Measurements from ENCODE around the gene ZNF785.

DNA sequence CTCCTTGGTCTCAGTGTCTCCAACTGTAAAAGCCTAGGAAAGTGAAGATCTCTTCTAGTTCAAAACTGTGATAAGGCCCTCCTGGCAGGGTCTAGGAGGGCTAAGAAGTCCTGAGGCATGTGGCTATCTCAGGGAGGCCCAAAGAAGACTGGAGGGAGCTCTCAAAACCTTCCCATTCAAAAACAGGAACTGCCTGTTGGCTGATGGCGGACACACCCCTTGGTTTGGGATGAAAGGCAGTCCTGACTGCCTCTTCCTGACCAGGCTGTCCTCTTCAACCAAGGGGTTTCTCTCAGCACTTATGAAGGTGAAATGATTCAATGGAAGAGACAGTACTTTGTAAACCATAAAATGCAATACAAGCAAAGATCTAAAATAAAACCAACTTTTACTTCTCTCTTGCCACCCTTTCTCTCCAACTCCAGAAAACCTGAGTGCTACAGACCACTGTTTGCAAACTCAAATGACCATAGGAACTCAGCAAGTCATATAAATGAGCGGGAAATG lies 32.1 kb downstream of the ZNF785 start:
- TF ChIP-seq, protein P1, sequence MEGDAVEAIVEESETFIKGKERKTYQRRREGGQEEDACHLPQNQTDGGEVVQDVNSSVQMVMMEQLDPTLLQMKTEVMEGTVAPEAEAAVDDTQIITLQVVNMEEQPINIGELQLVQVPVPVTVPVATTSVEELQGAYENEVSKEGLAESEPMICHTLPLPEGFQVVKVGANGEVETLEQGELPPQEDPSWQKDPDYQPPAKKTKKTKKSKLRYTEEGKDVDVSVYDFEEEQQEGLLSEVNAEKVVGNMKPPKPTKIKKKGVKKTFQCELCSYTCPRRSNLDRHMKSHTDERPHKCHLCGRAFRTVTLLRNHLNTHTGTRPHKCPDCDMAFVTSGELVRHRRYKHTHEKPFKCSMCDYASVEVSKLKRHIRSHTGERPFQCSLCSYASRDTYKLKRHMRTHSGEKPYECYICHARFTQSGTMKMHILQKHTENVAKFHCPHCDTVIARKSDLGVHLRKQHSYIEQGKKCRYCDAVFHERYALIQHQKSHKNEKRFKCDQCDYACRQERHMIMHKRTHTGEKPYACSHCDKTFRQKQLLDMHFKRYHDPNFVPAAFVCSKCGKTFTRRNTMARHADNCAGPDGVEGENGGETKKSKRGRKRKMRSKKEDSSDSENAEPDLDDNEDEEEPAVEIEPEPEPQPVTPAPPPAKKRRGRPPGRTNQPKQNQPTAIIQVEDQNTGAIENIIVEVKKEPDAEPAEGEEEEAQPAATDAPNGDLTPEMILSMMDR (conservative IDR thresholded peaks at IDR 0.05; ENCODE audit: low read length): no peak
- no peak for TF ChIP-seq EZH2phosphoT487 (IDR thresholded peaks at IDR 0.05; ENCODE audit: borderline replicate concordance, low read depth, low read length)
